CD4-positive, alpha-beta T cell (primary cell): Measurements from ENCODE around the gene SMC4. TPM values are rescaled to one million over a fixed set of nuclear protein-coding genes. Genes with fewer than 3 reads are reported as not detected.
A peak's percentile ranks its signal among the peaks of the same experiment; 100 is the strongest.

Source experiments
- ATAC-seq: fragments of 200-7000 bp; cut with Tn5 transposase; one replicate; pipeline ENCODE4 v1.10.0; 2022; ENCODE audit warnings: mild to moderate bottlenecking; ENCODE audit not compliant: poor library complexity
- CTCF ChIA-PET: fragments of 350-600 bp; sonication (Branson Sonifier 250); formaldehyde crosslinking; loops from one replicate; lab custom pipeline; 2021; ENCODE audit warnings: antibody characterized with exemption, inconsistent platforms; lab: Charles Lee
- POLR2A ChIA-PET: fragments of 350-600 bp; sonication (Branson Sonifier 250); formaldehyde crosslinking; loops from one replicate; lab custom pipeline; 2021; ENCODE audit warnings: antibody characterized with exemption, inconsistent platforms; lab: Charles Lee
- DNase-seq, 14 experiments: peaks; one replicate each; pipeline ENCODE4 v3.0.0-alpha.2; 2013 to 2020; ENCODE audit warnings: mixed read lengths in 2 of 14
- H3K27ac ChIP-seq, 2 donors: one replicate each; pipeline versions ENCODE4 v1.5.1 to v1.7.0; 2013; ENCODE audit warnings: low read length in 2 of 2, low read depth in 1 of 2, mild to moderate bottlenecking in 1 of 2
- H3K27me3 ChIP-seq, 2 experiments: 1 replicate in 1 of 2; 2 replicates in 1 of 2; pipeline versions ENCODE4 v1.6.1 to v1.7.0; 2013; ENCODE audit warnings: low read length in 2 of 2, control low read depth in 1 of 2, mild to moderate bottlenecking in 1 of 2, moderate library complexity in 1 of 2; ENCODE audit not compliant: insufficient read depth in 2 of 2, control insufficient read depth in 1 of 2
- H3K36me3 ChIP-seq: one replicate; pipeline ENCODE4 v1.6.1; 2013; ENCODE audit warnings: low read length, control low read depth; ENCODE audit not compliant: insufficient read depth
- H3K4me1 ChIP-seq: one replicate; pipeline ENCODE4 v1.6.1; 2013; ENCODE audit warnings: low read length, control low read depth; ENCODE audit not compliant: insufficient read depth
- H3K4me3 ChIP-seq: one replicate; pipeline ENCODE4 v1.5.1; 2013; ENCODE audit warnings: mild to moderate bottlenecking, low read length, moderate library complexity
- H3K9me3 ChIP-seq, 2 experiments: 1 replicate in 1 of 2; 2 replicates in 1 of 2; pipeline versions ENCODE4 v1.6.1 to v1.7.0; 2013; ENCODE audit warnings: low read length in 2 of 2, mild to moderate bottlenecking in 2 of 2, control low read depth in 1 of 2, moderate library complexity in 1 of 2; ENCODE audit not compliant: control insufficient read depth in 1 of 2, insufficient read depth in 1 of 2
- H3K27ac Mint-ChIP-seq: one replicate; pipeline ENCODE4 v1.8.0; 2020; ENCODE audit warnings: mixed read lengths
- H3K27me3 Mint-ChIP-seq: one replicate; pipeline ENCODE4 v1.8.0; 2021; ENCODE audit warnings: mixed read lengths
- H3K36me3 Mint-ChIP-seq: one replicate; pipeline ENCODE4 v1.8.0; 2021; ENCODE audit warnings: low read depth, mixed read lengths
- H3K4me1 Mint-ChIP-seq: one replicate; pipeline ENCODE4 v1.8.0; 2021; ENCODE audit warnings: low read depth, mixed read lengths
- H3K4me3 Mint-ChIP-seq: one replicate; pipeline ENCODE4 v1.8.0; 2020; ENCODE audit warnings: mild to moderate bottlenecking, mixed read lengths
- H3K9me3 Mint-ChIP-seq: one replicate; pipeline ENCODE4 v1.8.0; 2020; ENCODE audit warnings: mixed read lengths
- CTCF ChIP-seq: fragments of 200-600 bp; IDR thresholded peaks from one replicate; pipeline ENCODE4 v1.8.0; 2022; ENCODE audit warnings: antibody characterized with exemption, mild to moderate bottlenecking
- intact Hi-C, 2 experiments: fragments of 100-400 bp; cut with DNase I in 1 of 2; cut with micrococcal nuclease in 1 of 2; formaldehyde crosslinking; loops; one replicate each; pipeline versions ENCODE4 v1.15.1 to v1.9.0; 2023 to 2025; cut with DNase I, micrococcal nuclease
- total RNA-seq, 174 experiments: library from RNA in 2 of 174; stranded (reverse) in 2 of 174; gene quantifications; one replicate each; pipeline ENCODE4 v1.2.3 and lab custom pipeline; 2021 to 2026

Gene SMC4
- total RNA-seq, 2 experiments from 2014 or later: 52.3 to 58.8 TPM

DNA sequence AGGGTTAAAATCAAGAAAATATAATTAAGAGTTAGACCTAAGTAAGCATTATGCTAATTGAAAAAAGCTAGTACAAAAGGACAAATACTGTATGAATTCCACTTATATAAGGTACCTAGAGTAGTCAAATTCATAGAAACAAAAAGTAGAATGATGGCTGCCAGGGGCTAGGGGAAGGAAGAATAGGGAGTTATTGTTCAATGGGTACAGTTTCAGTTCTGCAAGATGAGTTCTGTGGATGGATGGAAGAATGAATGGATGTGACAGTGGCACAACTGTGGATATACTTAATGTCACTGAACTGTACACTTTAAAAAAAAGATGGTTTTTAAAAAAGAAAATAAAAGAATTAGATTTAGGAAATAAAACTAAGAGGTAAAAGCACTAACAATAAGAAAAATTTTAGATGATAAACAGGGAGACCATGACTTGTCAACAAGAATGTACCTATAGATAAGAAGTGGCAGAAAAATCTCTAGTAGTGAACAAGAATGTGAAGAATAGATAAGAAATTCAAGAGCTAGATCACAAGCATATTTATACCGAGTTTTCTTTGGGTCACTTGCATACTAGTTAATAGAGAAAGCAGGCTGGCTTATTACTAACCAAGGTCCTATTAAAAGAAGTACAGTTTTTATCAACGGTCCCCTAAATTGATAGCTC is 6.0 kb upstream of the SMC4 start:
- ATAC-seq (no peak), DNase-seq (no peak)
- no peaks in the 10 kb centered on the region for H3K9me3 ChIP-seq
- H3K27ac ChIP-seq: no peak overlapping the region
- Mint-ChIP-seq H3K9me3 (no peaks in the 10 kb centered on the region), H3K27me3 (no peaks in the 10 kb centered on the region), H3K4me3 (no peak overlapping the region), H3K4me1 (peaks cover 29% of the 10 kb centered on the region), H3K27ac (no peak overlapping the region), H3K36me3 (peaks cover 8% of the 10 kb centered on the region)
- ChIA-PET POLR2A (no interaction called here), CTCF (interaction anchor here (1.1 kb wide), 1 partner anchor 20 kb away, joined by 3 read pairs; no protein-coding TSS in a partner anchor)
- no peaks in the 10 kb centered on the region for H3K36me3 ChIP-seq
- TF ChIP-seq CTCF: no peak
- H3K4me3 ChIP-seq: no peak overlapping the region
- intact Hi-C loops: no loop called here
- H3K4me1 ChIP-seq: peaks cover 9% of the 10 kb centered on the region
- no peaks in the 10 kb centered on the region for H3K27me3 ChIP-seq

- no peak overlapping the region for H3K27ac ChIP-seq
These were observed 5.4 kb upstream of the SMC4 start for GRCh38 chr3:160394009-160394392.

DNA sequence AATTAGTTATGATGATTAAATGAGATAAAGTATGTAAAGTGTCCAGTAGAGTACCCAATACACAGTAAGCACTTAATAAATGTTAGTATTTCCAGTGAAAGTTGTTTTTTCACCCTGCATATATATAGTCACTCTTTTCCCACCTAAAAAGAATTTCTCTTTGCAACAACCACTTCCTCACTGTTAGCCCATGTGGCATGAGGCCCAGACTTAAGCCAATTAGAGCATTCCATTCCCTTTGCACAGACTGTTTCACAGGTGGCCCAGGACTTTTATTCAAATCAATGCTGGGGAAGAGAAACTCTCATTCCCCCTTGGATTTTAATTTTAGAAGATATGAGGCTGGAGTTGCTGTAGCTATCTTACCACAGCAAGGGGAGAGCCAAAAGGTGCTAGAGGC is 4.2 kb upstream of the SMC4 start:
- CTCF ChIA-PET: no interaction called here
- intact Hi-C loops: loop anchor here in 1 of 2 experiments (5.0 kb wide), 2 partner anchors 827 to 1593 kb away; partner anchors contain the start of genes MFSD1 and NMD3
- DNase-seq (no peak), ATAC-seq (no peak)
- Mint-ChIP-seq H3K36me3 (peaks cover 22% of the 10 kb centered on the region), H3K27ac (no peak overlapping the region), H3K9me3 (no peaks in the 10 kb centered on the region), H3K27me3 (peaks cover 5% of the 10 kb centered on the region), H3K4me1 (peaks cover 39% of the 10 kb centered on the region), H3K4me3 (peak overlapping the region; percentile 28)
- Histone ChIP-seq H3K27ac (no peak overlapping the region), H3K4me1 (peaks cover 16% of the 10 kb centered on the region), H3K4me3 (no peak overlapping the region), H3K27me3 (no peaks in the 10 kb centered on the region), H3K9me3 (no peaks in the 10 kb centered on the region), H3K36me3 (no peaks in the 10 kb centered on the region)
- no peak for TF ChIP-seq CTCF
- POLR2A ChIA-PET: interaction anchor here (2.1 kb wide), 1 partner anchor 54 kb away, joined by 7 read pairs; the partner anchor contains the start of gene TRIM59

More at GRCh38 chr3:160394009-160394392, 5.4 kb upstream of the SMC4 start:
- H3K4me1 ChIP-seq: peaks cover 10% of the 10 kb centered on the region
- no peak for ATAC-seq
- ChIA-PET CTCF (interaction anchor here (1.0 to 1.1 kb wide), 2 partner anchors 20 to 24 kb away, joined by 3 to 4 read pairs; no protein-coding TSS in a partner anchor), POLR2A (no interaction called here)
- intact Hi-C loops: no loop called here
- Mint-ChIP-seq H3K27ac (no peak overlapping the region), H3K4me1 (peaks cover 35% of the 10 kb centered on the region), H3K9me3 (no peaks in the 10 kb centered on the region), H3K36me3 (peaks cover 13% of the 10 kb centered on the region), H3K27me3 (no peaks in the 10 kb centered on the region), H3K4me3 (no peak overlapping the region)
- no peak for DNase-seq
- no peaks in the 10 kb centered on the region for H3K27me3 ChIP-seq
- H3K9me3 ChIP-seq: no peaks in the 10 kb centered on the region
- H3K36me3 ChIP-seq: no peaks in the 10 kb centered on the region
- no peak for TF ChIP-seq CTCF
- no peak overlapping the region for H3K4me3 ChIP-seq
